ENCODE measurements around the gene PHF19. TPM values are rescaled to one million over a fixed set of nuclear protein-coding genes. Genes with fewer than 3 reads are reported as not detected.

The PHF19 gene
- total RNA-seq, 4 donors from 2014 or later = 6.7 to 11.1 (median 9.3) TPM

GRCh38 chr9:120921661-120922181 is 44.7 kb upstream of the PHF19 start:
- DNase-seq = no peak
- no peak overlapping the region for H3K4me3 ChIP-seq
- WGBS, 2 donors (ENCODE audit: low coverage in 1 of 2) = 47 to 78% methylated on average over 3 to 8 of the region's 8 CpGs
- no peaks in the 10 kb centered on the region for H3K27me3 ChIP-seq
- in situ Hi-C loops (cut with MboI; ENCODE audit: low pct_ligation_motif_present in 1 of 4, low pct_unique_long_range_greater_than_20kb in 1 of 4, low sequenced_read_pairs in 3 of 4) = no loop called here
- intact Hi-C loops (cut with DNase I; ENCODE audit: low total_unique reads) = no loop called here
- peaks cover 4 to 18% (median 6%) of the 10 kb centered on the region in 4 donors for H3K4me1 ChIP-seq
- no peaks in the 10 kb centered on the region for H3K36me3 ChIP-seq
- H3K27ac ChIP-seq = peak overlapping the region; percentile 63 to 75 (median 69)
- no peaks in the 10 kb centered on the region for H3K9me3 ChIP-seq
- TF ChIP-seq EP300 (IDR thresholded peaks at IDR 0.05; ENCODE audit: low read depth) (no peak), POLR2AphosphoS5 (IDR thresholded peaks at IDR 0.05) (no peak), POLR2A (IDR thresholded peaks at IDR 0.05) (no peak)
- TF ChIP-seq, protein P1, sequence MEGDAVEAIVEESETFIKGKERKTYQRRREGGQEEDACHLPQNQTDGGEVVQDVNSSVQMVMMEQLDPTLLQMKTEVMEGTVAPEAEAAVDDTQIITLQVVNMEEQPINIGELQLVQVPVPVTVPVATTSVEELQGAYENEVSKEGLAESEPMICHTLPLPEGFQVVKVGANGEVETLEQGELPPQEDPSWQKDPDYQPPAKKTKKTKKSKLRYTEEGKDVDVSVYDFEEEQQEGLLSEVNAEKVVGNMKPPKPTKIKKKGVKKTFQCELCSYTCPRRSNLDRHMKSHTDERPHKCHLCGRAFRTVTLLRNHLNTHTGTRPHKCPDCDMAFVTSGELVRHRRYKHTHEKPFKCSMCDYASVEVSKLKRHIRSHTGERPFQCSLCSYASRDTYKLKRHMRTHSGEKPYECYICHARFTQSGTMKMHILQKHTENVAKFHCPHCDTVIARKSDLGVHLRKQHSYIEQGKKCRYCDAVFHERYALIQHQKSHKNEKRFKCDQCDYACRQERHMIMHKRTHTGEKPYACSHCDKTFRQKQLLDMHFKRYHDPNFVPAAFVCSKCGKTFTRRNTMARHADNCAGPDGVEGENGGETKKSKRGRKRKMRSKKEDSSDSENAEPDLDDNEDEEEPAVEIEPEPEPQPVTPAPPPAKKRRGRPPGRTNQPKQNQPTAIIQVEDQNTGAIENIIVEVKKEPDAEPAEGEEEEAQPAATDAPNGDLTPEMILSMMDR (IDR thresholded peaks at IDR 0.05) = no peak

DNA sequence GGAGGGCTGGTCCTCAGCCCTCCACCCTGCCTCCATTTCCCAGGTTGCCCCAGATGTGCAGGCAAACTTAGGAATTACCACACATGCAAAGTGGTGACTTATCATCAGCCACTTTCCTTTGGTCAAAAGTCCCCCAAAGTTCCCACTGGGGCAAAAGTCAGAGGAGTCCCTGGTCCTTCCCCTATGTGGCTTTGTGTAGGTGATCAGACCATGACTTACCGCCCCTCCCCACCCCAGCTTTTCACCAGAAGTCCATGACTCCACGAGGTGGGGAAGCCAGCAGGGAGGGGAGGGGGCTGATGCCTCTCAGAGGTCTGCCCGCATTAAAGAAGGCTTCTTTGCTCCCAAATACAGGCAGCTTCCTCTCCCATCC is 43.8 kb upstream of the PHF19 start:
- Histone ChIP-seq H3K36me3 (no peaks in the 10 kb centered on the region), H3K9me3 (no peaks in the 10 kb centered on the region), H3K4me1 (peaks cover 6 to 25% (median 10%) of the 10 kb centered on the region in 4 donors), H3K27me3 (no peaks in the 10 kb centered on the region), H3K4me3 (no peak overlapping the region), H3K27ac (peak overlapping the region; percentile 63 to 75 (median 69))
- TF ChIP-seq EP300 (IDR thresholded peaks at IDR 0.05; ENCODE audit: low read depth) (no peak), POLR2A (IDR thresholded peaks at IDR 0.05) (no peak), POLR2AphosphoS5 (IDR thresholded peaks at IDR 0.05) (no peak)
- TF ChIP-seq, protein P1 (IDR thresholded peaks at IDR 0.05) = no peak
- no peak for DNase-seq
- intact Hi-C loops (cut with DNase I; ENCODE audit: low total_unique reads) = no loop called here
- in situ Hi-C loops (cut with MboI; ENCODE audit: low pct_ligation_motif_present in 1 of 4, low pct_unique_long_range_greater_than_20kb in 1 of 4, low sequenced_read_pairs in 3 of 4) = no loop called here
- WGBS, 2 donors (ENCODE audit: low coverage in 1 of 2) = 50 to 60% methylated on average over 1 to 3 of the region's 3 CpGs

DNA sequence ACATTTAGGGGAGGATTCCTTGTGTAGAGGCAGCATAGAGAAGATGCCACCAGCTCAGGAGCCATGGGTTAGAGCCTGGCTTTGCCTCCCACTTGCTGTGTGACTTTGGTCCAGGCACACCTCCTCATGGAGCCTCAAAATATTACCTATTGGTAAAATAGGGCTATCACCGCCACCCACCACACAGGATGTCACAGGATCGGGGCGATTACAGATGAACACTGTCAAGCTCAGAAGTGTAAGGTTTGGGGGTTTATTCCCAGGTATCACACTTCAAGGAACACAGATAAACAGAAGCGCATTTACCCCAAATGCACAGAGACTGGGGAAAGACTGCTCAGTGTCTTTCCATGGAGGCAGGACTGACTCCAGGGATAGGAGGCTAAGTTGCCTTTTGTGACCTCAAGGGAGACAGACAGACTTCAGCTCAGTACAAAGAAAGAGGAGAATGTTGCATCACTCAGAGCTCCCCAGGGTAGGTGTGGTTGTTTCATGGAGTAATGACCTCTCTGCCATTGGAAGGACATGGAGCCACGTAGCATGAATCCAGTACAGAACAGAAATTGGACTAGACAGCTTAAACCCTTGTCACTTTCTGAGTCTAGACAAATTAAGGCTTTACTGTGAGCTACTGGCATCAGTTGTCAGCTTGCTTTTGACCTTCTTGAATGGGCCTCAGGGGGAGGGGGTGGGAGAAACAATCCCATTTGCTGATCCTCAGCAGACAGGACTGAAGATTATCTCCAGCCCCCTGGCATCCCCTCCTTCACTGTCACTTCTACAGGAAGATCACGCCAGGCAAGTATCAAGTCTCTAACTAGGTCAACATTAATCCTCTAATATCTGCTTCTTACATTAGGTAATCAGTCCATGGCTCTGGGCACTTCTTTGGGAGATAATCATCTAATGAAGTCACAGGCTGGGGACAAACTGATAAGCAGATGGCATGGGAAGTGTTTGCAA is 43.1 kb upstream of the PHF19 start:
- no peaks in the 10 kb centered on the region for H3K27me3 ChIP-seq
- no peaks in the 10 kb centered on the region for H3K36me3 ChIP-seq
- H3K9me3 ChIP-seq = no peaks in the 10 kb centered on the region
- H3K4me3 ChIP-seq = no peak overlapping the region
- no peak for TF ChIP-seq EP300 (IDR thresholded peaks at IDR 0.05; ENCODE audit: low read depth)
- TF ChIP-seq, protein P1 (IDR thresholded peaks at IDR 0.05) = no peak
- TF ChIP-seq POLR2A (IDR thresholded peaks at IDR 0.05) = no peak
- no peak for TF ChIP-seq POLR2AphosphoS5 (IDR thresholded peaks at IDR 0.05)
- 84 to 90% methylated on average over 2 to 6 of the region's 6 CpGs for WGBS, 2 donors (ENCODE audit: low coverage in 1 of 2)
- H3K27ac ChIP-seq = peak overlapping the region; percentile 63 to 75 (median 69)
- in situ Hi-C loops (cut with MboI; ENCODE audit: low pct_ligation_motif_present in 1 of 4, low pct_unique_long_range_greater_than_20kb in 1 of 4, low sequenced_read_pairs in 3 of 4) = no loop called here
- DNase-seq = no peak
- intact Hi-C loops (cut with DNase I; ENCODE audit: low total_unique reads) = no loop called here
- H3K4me1 ChIP-seq = peaks cover 6 to 25% (median 10%) of the 10 kb centered on the region in 4 donors
